GM23338 (cell line): ENCODE results near the gene ADCK2. TPM values are rescaled to one million over a fixed set of nuclear protein-coding genes. Genes with fewer than 3 reads are reported as not detected.

Experiments used
- ATAC-seq: fragments of 200-7000 bp; cut with Tn5 transposase; 3 replicates; pipeline ENCODE4 v1.9.1; 2020
- DNase-seq: peaks from one replicate; pipeline ENCODE4 v3.0.0-alpha.2; 2015; ENCODE audit warnings: low spot score
- H2AFZ ChIP-seq: fragments of 200-600 bp; sonication (generic); 2 replicates; pipeline ENCODE4 v1.8.0; 2016; ENCODE audit warnings: antibody characterized with exemption, mild to moderate bottlenecking, moderate library complexity
- H3F3A ChIP-seq: fragments of 200-600 bp; sonication (generic); replicated peaks from 2 replicates; pipeline ENCODE4 v1.8.0; 2017; ENCODE audit warnings: antibody characterized with exemption, mixed run types, low read depth
- H3K27ac ChIP-seq: fragments of 200-600 bp; sonication (generic); 2 replicates; pipeline ENCODE4 v1.6.1; 2016; ENCODE audit warnings: low read depth
- H3K27me3 ChIP-seq: fragments of 200-600 bp; sonication (generic); 2 replicates; pipeline ENCODE4 v1.8.0; 2016; ENCODE audit warnings: mild to moderate bottlenecking, mixed run types, moderate library complexity; ENCODE audit not compliant: insufficient read depth
- H3K36me3 ChIP-seq: fragments of 200-600 bp; sonication (generic); 2 replicates; pipeline ENCODE4 v1.8.0; 2016; ENCODE audit warnings: mild to moderate bottlenecking; ENCODE audit not compliant: insufficient read depth
- H3K4me1 ChIP-seq: fragments of 200-600 bp; sonication (generic); 2 replicates; pipeline ENCODE4 v1.8.0; 2016; ENCODE audit warnings: mild to moderate bottlenecking, moderate library complexity; ENCODE audit not compliant: insufficient read depth
- H3K4me2 ChIP-seq: fragments of 200-600 bp; sonication (generic); 2 replicates; pipeline ENCODE4 v1.7.1; 2017; ENCODE audit warnings: mixed run types
- H3K4me3 ChIP-seq: fragments of 200-600 bp; sonication (generic); 2 replicates; pipeline ENCODE4 v1.6.1; 2016; ENCODE audit warnings: mixed run types
- H3K79me2 ChIP-seq: fragments of 200-600 bp; sonication (generic); replicated peaks from 2 replicates; pipeline ENCODE4 v1.8.0; 2017; ENCODE audit warnings: mild to moderate bottlenecking; ENCODE audit not compliant: insufficient read depth
- H3K9me2 ChIP-seq: fragments of 200-600 bp; sonication (generic); 2 replicates; pipeline ENCODE4 v1.8.0; 2017; ENCODE audit not compliant: insufficient read depth
- H4K20me1 ChIP-seq: fragments of 200-600 bp; sonication (generic); replicated peaks from 2 replicates; pipeline ENCODE4 v1.8.0; 2017; ENCODE audit warnings: mild to moderate bottlenecking; ENCODE audit not compliant: insufficient read depth
- H3K27ac Mint-ChIP-seq: 2 replicates; pipeline ENCODE4 v1.8.0; 2020; ENCODE audit warnings: inconsistent platforms, mild to moderate bottlenecking, moderate library complexity, mixed read lengths
- H3K27me3 Mint-ChIP-seq: 3 replicates; pipeline ENCODE4 v1.8.0; 2022; ENCODE audit warnings: low read depth, mild to moderate bottlenecking, moderate library complexity, mixed read lengths, inconsistent platforms; ENCODE audit not compliant: insufficient read depth, poor library complexity
- H3K36me3 Mint-ChIP-seq: 3 replicates; pipeline ENCODE4 v1.8.0; 2021; ENCODE audit warnings: low read depth, mild to moderate bottlenecking, inconsistent platforms, moderate library complexity, mixed read lengths
- H3K4me1 Mint-ChIP-seq: 3 replicates; pipeline ENCODE4 v1.8.0; 2020; ENCODE audit warnings: mild to moderate bottlenecking, inconsistent platforms, mixed read lengths
- H3K4me3 Mint-ChIP-seq: 3 replicates; pipeline ENCODE4 v1.8.0; 2021; ENCODE audit warnings: moderate library complexity, mild to moderate bottlenecking, inconsistent platforms, mixed read lengths
- H3K9me3 Mint-ChIP-seq: 3 replicates; pipeline ENCODE4 v1.8.0; 2020; ENCODE audit warnings: moderate library complexity, mild to moderate bottlenecking, inconsistent platforms, mixed read lengths
- EZH2 ChIP-seq: fragments of 200-600 bp; sonication (generic); IDR thresholded peaks from one replicate; pipeline ENCODE4 v1.8.0; 2017; ENCODE audit warnings: antibody characterized with exemption, mild to moderate bottlenecking, low read depth; ENCODE audit not compliant: unreplicated experiment
- EZH2phosphoT487 ChIP-seq: fragments of 200-600 bp; sonication (generic); IDR thresholded peaks from one replicate; pipeline ENCODE4 v1.8.1; 2018; ENCODE audit warnings: antibody characterized with exemption; ENCODE audit not compliant: unreplicated experiment
- JUNB ChIP-seq: IDR thresholded peaks from one replicate; pipeline ENCODE4 v1.6.1; 2016; ENCODE audit warnings: antibody characterized with exemption; ENCODE audit not compliant: unreplicated experiment
- NANOG ChIP-seq: IDR thresholded peaks from 2 replicates; pipeline ENCODE4 v1.6.1; 2016; ENCODE audit warnings: antibody characterized with exemption, borderline replicate concordance
- POLR2AphosphoS5 ChIP-seq: IDR thresholded peaks from 2 replicates; pipeline ENCODE4 v1.6.1; 2016; ENCODE audit warnings: antibody characterized with exemption, low read depth
- STAT1 ChIP-seq: IDR thresholded peaks from one replicate; pipeline ENCODE4 v1.6.1; 2016; ENCODE audit warnings: antibody characterized with exemption; ENCODE audit not compliant: unreplicated experiment
- ZNF331 ChIP-seq: fragments of 250-450 bp; sonication (Bioruptor Pico); IDR thresholded peaks from 2 replicates; pipeline ENCODE4 v1.5.0; 2020; ENCODE audit warnings: low read depth, mild to moderate bottlenecking, moderate library complexity
- polyA plus RNA-seq: library from polyadenylated mRNA; unstranded; fragments of >200 nt; fragmentation: Nextera tagmentation; extraction: Ambion mirVana; gene quantifications from 2 replicates; pipeline ENCODE4 v1.2.1, GENCODE V29; 2016
- total RNA-seq: library from RNA; depleted of rRNA; stranded (reverse); fragments of >200 nt; shearing (Covaris generic); gene quantifications from 2 replicates; pipeline ENCODE4 v1.2.3, GENCODE V29; 2014
- TF ChIP-seq, protein P1 (sequence below): fragments of 250-450 bp; sonication (Bioruptor Pico); IDR thresholded peaks from 2 replicates; pipeline ENCODE4 v1.5.0; 2020; ENCODE audit warnings: mild to moderate bottlenecking, moderate library complexity
- TF ChIP-seq, protein P2 (sequence below): IDR thresholded peaks from 2 replicates; pipeline ENCODE4 v1.6.1; 2016; ENCODE audit warnings: antibody characterized with exemption
- TF ChIP-seq, protein P3 (sequence below): IDR thresholded peaks from one replicate; pipeline ENCODE4 v1.6.1; 2018; ENCODE audit warnings: antibody characterized with exemption; ENCODE audit not compliant: unreplicated experiment
- TF ChIP-seq, protein P4 (sequence below), 2 experiments: fragments of 200-600 bp in 1 of 2; sonication (generic) in 1 of 2; conservative IDR thresholded peaks; 2 replicates each; pipeline versions ENCODE4 v1.5.1 to v1.6.1; 2016 to 2017; ENCODE audit warnings: antibody characterized with exemption in 2 of 2, low read depth in 2 of 2, mild to moderate bottlenecking in 2 of 2, moderate library complexity in 1 of 2

ADCK2 gene
- total and polyA plus RNA-seq, 2 experiments from 2014 or later = 4.7 to 14.4 TPM

DNA sequence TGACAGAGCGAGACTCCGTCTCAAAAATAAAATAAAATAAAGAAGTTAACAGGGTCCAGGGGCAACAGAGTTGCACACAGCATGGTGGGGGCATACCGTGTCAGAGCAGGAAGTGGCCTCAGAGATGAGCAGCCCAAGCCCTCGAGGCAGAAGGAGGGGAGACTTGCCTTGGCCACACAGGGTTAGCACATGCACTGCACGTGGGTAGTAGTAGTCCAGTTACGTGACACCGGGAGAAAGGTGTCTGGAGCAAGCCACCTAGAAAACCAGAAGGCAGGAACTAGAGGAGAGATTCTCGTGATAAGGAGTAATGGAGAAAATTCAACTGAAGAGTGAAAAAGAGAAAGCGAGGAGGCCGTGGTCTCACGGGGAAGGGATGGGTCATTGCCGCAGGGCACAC lies 22.4 kb upstream of the ADCK2 start:
- TF ChIP-seq, protein P1, sequence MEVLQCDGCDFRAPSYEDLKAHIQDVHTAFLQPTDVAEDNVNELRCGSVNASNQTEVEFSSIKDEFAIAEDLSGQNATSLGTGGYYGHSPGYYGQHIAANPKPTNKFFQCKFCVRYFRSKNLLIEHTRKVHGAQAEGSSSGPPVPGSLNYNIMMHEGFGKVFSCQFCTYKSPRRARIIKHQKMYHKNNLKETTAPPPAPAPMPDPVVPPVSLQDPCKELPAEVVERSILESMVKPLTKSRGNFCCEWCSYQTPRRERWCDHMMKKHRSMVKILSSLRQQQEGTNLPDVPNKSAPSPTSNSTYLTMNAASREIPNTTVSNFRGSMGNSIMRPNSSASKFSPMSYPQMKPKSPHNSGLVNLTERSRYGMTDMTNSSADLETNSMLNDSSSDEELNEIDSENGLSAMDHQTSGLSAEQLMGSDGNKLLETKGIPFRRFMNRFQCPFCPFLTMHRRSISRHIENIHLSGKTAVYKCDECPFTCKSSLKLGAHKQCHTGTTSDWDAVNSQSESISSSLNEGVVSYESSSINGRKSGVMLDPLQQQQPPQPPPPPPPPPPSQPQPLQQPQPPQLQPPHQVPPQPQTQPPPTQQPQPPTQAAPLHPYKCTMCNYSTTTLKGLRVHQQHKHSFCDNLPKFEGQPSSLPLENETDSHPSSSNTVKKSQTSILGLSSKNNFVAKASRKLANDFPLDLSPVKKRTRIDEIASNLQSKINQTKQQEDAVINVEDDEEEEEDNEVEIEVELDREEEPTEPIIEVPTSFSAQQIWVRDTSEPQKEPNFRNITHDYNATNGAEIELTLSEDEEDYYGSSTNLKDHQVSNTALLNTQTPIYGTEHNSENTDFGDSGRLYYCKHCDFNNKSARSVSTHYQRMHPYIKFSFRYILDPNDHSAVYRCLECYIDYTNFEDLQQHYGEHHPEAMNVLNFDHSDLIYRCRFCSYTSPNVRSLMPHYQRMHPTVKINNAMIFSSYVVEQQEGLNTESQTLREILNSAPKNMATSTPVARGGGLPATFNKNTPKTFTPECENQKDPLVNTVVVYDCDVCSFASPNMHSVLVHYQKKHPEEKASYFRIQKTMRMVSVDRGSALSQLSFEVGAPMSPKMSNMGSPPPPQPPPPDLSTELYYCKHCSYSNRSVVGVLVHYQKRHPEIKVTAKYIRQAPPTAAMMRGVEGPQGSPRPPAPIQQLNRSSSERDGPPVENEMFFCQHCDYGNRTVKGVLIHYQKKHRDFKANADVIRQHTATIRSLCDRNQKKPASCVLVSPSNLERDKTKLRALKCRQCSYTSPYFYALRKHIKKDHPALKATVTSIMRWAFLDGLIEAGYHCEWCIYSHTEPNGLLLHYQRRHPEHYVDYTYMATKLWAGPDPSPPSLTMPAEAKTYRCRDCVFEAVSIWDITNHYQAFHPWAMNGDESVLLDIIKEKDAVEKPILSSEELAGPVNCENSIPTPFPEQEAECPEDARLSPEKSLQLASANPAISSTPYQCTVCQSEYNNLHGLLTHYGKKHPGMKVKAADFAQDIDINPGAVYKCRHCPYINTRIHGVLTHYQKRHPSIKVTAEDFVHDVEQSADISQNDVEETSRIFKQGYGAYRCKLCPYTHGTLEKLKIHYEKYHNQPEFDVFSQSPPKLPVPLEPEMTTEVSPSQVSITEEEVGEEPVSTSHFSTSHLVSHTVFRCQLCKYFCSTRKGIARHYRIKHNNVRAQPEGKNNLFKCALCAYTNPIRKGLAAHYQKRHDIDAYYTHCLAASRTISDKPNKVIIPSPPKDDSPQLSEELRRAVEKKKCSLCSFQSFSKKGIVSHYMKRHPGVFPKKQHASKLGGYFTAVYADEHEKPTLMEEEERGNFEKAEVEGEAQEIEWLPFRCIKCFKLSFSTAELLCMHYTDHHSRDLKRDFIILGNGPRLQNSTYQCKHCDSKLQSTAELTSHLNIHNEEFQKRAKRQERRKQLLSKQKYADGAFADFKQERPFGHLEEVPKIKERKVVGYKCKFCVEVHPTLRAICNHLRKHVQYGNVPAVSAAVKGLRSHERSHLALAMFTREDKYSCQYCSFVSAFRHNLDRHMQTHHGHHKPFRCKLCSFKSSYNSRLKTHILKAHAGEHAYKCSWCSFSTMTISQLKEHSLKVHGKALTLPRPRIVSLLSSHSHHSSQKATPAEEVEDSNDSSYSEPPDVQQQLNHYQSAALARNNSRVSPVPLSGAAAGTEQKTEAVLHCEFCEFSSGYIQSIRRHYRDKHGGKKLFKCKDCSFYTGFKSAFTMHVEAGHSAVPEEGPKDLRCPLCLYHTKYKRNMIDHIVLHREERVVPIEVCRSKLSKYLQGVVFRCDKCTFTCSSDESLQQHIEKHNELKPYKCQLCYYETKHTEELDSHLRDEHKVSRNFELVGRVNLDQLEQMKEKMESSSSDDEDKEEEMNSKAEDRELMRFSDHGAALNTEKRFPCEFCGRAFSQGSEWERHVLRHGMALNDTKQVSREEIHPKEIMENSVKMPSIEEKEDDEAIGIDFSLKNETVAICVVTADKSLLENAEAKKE (CRISPR knock-in tag) = no peak
- TF ChIP-seq EZH2phosphoT487 (no peak), ZNF331 (CRISPR knock-in tag) (no peak), STAT1 (no peak), POLR2AphosphoS5 (no peak), NANOG (no peak), JUNB (no peak), EZH2 (no peak)
- TF ChIP-seq, protein P2, sequence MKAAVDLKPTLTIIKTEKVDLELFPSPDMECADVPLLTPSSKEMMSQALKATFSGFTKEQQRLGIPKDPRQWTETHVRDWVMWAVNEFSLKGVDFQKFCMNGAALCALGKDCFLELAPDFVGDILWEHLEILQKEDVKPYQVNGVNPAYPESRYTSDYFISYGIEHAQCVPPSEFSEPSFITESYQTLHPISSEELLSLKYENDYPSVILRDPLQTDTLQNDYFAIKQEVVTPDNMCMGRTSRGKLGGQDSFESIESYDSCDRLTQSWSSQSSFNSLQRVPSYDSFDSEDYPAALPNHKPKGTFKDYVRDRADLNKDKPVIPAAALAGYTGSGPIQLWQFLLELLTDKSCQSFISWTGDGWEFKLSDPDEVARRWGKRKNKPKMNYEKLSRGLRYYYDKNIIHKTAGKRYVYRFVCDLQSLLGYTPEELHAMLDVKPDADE = no peak
- TF ChIP-seq, protein P3, sequence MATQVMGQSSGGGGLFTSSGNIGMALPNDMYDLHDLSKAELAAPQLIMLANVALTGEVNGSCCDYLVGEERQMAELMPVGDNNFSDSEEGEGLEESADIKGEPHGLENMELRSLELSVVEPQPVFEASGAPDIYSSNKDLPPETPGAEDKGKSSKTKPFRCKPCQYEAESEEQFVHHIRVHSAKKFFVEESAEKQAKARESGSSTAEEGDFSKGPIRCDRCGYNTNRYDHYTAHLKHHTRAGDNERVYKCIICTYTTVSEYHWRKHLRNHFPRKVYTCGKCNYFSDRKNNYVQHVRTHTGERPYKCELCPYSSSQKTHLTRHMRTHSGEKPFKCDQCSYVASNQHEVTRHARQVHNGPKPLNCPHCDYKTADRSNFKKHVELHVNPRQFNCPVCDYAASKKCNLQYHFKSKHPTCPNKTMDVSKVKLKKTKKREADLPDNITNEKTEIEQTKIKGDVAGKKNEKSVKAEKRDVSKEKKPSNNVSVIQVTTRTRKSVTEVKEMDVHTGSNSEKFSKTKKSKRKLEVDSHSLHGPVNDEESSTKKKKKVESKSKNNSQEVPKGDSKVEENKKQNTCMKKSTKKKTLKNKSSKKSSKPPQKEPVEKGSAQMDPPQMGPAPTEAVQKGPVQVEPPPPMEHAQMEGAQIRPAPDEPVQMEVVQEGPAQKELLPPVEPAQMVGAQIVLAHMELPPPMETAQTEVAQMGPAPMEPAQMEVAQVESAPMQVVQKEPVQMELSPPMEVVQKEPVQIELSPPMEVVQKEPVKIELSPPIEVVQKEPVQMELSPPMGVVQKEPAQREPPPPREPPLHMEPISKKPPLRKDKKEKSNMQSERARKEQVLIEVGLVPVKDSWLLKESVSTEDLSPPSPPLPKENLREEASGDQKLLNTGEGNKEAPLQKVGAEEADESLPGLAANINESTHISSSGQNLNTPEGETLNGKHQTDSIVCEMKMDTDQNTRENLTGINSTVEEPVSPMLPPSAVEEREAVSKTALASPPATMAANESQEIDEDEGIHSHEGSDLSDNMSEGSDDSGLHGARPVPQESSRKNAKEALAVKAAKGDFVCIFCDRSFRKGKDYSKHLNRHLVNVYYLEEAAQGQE = no peak
- TF ChIP-seq, protein P4, sequence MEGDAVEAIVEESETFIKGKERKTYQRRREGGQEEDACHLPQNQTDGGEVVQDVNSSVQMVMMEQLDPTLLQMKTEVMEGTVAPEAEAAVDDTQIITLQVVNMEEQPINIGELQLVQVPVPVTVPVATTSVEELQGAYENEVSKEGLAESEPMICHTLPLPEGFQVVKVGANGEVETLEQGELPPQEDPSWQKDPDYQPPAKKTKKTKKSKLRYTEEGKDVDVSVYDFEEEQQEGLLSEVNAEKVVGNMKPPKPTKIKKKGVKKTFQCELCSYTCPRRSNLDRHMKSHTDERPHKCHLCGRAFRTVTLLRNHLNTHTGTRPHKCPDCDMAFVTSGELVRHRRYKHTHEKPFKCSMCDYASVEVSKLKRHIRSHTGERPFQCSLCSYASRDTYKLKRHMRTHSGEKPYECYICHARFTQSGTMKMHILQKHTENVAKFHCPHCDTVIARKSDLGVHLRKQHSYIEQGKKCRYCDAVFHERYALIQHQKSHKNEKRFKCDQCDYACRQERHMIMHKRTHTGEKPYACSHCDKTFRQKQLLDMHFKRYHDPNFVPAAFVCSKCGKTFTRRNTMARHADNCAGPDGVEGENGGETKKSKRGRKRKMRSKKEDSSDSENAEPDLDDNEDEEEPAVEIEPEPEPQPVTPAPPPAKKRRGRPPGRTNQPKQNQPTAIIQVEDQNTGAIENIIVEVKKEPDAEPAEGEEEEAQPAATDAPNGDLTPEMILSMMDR (conservative IDR thresholded peaks at IDR 0.05; ENCODE audit: low read depth in 2 of 2) = no peak
- Histone ChIP-seq H3K4me3 (no peak overlapping the region), H3K4me2 (no peak overlapping the region), H3K36me3 (no peaks in the 10 kb centered on the region), H3K27me3 (no peaks in the 10 kb centered on the region), H3F3A (no peaks in the 10 kb centered on the region), H3K79me2 (no peaks in the 10 kb centered on the region), H3K27ac (no peak overlapping the region), H3K4me1 (0 out of 2 replicates have a peak, but pooled peaks cover 5% of the 10 kb centered on the region), H3K9me2 (no peaks in the 10 kb centered on the region), H4K20me1 (no peaks in the 10 kb centered on the region), H2AFZ (no peak overlapping the region)
- Mint-ChIP-seq H3K27ac (no peak overlapping the region), H3K36me3 (no peaks in the 10 kb centered on the region), H3K27me3 (peaks cover 16% of the 10 kb centered on the region), H3K4me3 (no peak overlapping the region), H3K9me3 (no peaks in the 10 kb centered on the region), H3K4me1 (peaks cover 11% of the 10 kb centered on the region)
- ATAC-seq (no peak), DNase-seq (no peak)
